IMR-90 (cell line): ENCODE measurements around the gene FBXW10B. TPM values are rescaled to one million over a fixed set of nuclear protein-coding genes. Genes with fewer than 3 reads are reported as not detected.
"Not testable (repeated sequence)": the region's sequence is repeated elsewhere in the genome, so short reads cannot be mapped to it uniquely, and the experiment has no call there.

Experiments used
- ATAC-seq: fragments of 200-7000 bp; cut with Tn5 transposase; 2 replicates; pipeline ENCODE4 v1.9.1; 2020; ENCODE audit warnings: low read depth, mild to moderate bottlenecking, moderate library complexity
- BruUV-seq: library from RNA; stranded (reverse); fragments of 400-500 nt; replicated peaks from 2 replicates; lab custom pipeline; 2021; lab: Mats Ljungman, UMichigan
- CTCF ChIA-PET: fragments of 300-600 bp; formaldehyde crosslinking; extraction: SDS; loops from one replicate; lab custom pipeline; 2021; ENCODE audit warnings: antibody characterized with exemption; lab: Yijun Ruan, JAX
- POLR2A ChIA-PET: fragments of 300-600 bp; sonication (Branson Sonifier 250); formaldehyde crosslinking; loops from one replicate; lab custom pipeline; 2022; ENCODE audit warnings: antibody characterized with exemption; ENCODE audit not compliant: unreplicated experiment; lab: Charles Lee
- DNase-seq: peaks from one replicate; pipeline ENCODE4 v3.0.0; 2013
- H2AFZ ChIP-seq: replicated peaks from 2 replicates; pipeline ENCODE3; 2013; ENCODE audit warnings: low read length, mild to moderate bottlenecking; ENCODE audit not compliant: poor library complexity
- H2AK5ac ChIP-seq: 2 replicates; pipeline ENCODE4 v1.6.1; 2013; ENCODE audit warnings: low read depth, low read length, inconsistent platforms
- H2AK9ac ChIP-seq: replicated peaks from 2 replicates; pipeline ENCODE3; 2013; ENCODE audit warnings: mild to moderate bottlenecking, low read depth, low read length, moderate library complexity; ENCODE audit not compliant: poor library complexity
- H2BK120ac ChIP-seq: 2 replicates; pipeline ENCODE4 v1.6.1; 2013; ENCODE audit warnings: low read depth, low read length, inconsistent platforms
- H2BK15ac ChIP-seq: 3 replicates; pipeline ENCODE4 v1.6.1; 2013; ENCODE audit warnings: low read depth, low read length, inconsistent platforms
- H2BK20ac ChIP-seq: 2 replicates; pipeline ENCODE4 v1.6.1; 2013; ENCODE audit warnings: low read depth, mild to moderate bottlenecking, inconsistent platforms, low read length, moderate library complexity
- H2BK5ac ChIP-seq: 2 replicates; pipeline ENCODE4 v1.6.1; 2013; ENCODE audit warnings: mild to moderate bottlenecking, low read depth, low read length, inconsistent platforms; ENCODE audit not compliant: poor library complexity, severe bottlenecking
- H3K14ac ChIP-seq: replicated peaks from 2 replicates; pipeline ENCODE4 v1.6.1; 2013; ENCODE audit warnings: low read depth, low read length, inconsistent platforms
- H3K18ac ChIP-seq: 2 replicates; pipeline ENCODE4 v1.6.1; 2013; ENCODE audit warnings: low read depth, low read length, control low read depth
- H3K23ac ChIP-seq: 2 replicates; pipeline ENCODE4 v1.6.1; 2013; ENCODE audit warnings: low read depth, low read length, inconsistent platforms
- H3K27ac ChIP-seq: 2 replicates; pipeline ENCODE4 v1.5.1; 2013; ENCODE audit warnings: mild to moderate bottlenecking, control low read depth, low read length; ENCODE audit not compliant: insufficient read depth
- H3K27me3 ChIP-seq: 2 replicates; pipeline ENCODE4 v1.6.1; 2013; ENCODE audit warnings: low read length; ENCODE audit not compliant: control insufficient read depth, insufficient read depth
- H3K36me3 ChIP-seq: 2 replicates; pipeline ENCODE4 v1.6.1; 2013; ENCODE audit warnings: low read length, mixed read lengths; ENCODE audit not compliant: control insufficient read depth, insufficient read depth
- H3K4ac ChIP-seq: 2 replicates; pipeline ENCODE4 v1.6.1; 2013; ENCODE audit warnings: low read depth, low read length, inconsistent platforms
- H3K4me1 ChIP-seq: 2 replicates; pipeline ENCODE4 v1.6.1; 2013; ENCODE audit warnings: low read length, mixed read lengths; ENCODE audit not compliant: control insufficient read depth, insufficient read depth
- H3K4me2 ChIP-seq: 2 replicates; pipeline ENCODE4 v1.6.1; 2013; ENCODE audit warnings: low read depth, mild to moderate bottlenecking, control low read depth, low read length, moderate library complexity
- H3K4me3 ChIP-seq: 2 replicates; pipeline ENCODE4 v1.5.1; 2013; ENCODE audit warnings: low read depth, mild to moderate bottlenecking, control low read depth, low read length, moderate library complexity; ENCODE audit not compliant: insufficient read depth
- H3K56ac ChIP-seq: 2 replicates; pipeline ENCODE4 v1.6.1; 2013; ENCODE audit warnings: low read length, inconsistent platforms; ENCODE audit not compliant: insufficient read depth; ENCODE audit errors: extremely low read depth
- H3K79me1 ChIP-seq, 2 experiments: 2 replicates each; pipeline ENCODE4 v1.6.1; 2013; ENCODE audit warnings: low read length in 2 of 2, inconsistent platforms in 1 of 2, low read depth in 1 of 2
- H3K9ac ChIP-seq: 2 replicates; pipeline ENCODE4 v1.6.1; 2013; ENCODE audit warnings: low read depth, low read length, control low read depth
- H3K9me1 ChIP-seq: 2 replicates; pipeline ENCODE4 v1.6.1; 2013; ENCODE audit warnings: low read length, inconsistent platforms; ENCODE audit not compliant: insufficient read depth
- H3K9me3 ChIP-seq: 2 replicates; pipeline ENCODE4 v1.6.1; 2013; ENCODE audit warnings: low read length; ENCODE audit not compliant: control insufficient read depth, insufficient read depth
- H4K20me1 ChIP-seq: 2 replicates; pipeline ENCODE4 v1.6.1; 2013; ENCODE audit warnings: low read length, inconsistent platforms; ENCODE audit not compliant: insufficient read depth
- H4K5ac ChIP-seq: 2 replicates; pipeline ENCODE4 v1.6.1; 2013; ENCODE audit warnings: mild to moderate bottlenecking, low read depth, low read length, control low read depth
- H4K8ac ChIP-seq, 2 experiments: 2 replicates each; pipeline ENCODE4 v1.6.1; 2013; ENCODE audit warnings: low read depth in 2 of 2, low read length in 2 of 2, control low read depth in 1 of 2, inconsistent platforms in 1 of 2
- H4K91ac ChIP-seq: 2 replicates; pipeline ENCODE4 v1.6.1; 2013; ENCODE audit warnings: low read depth, low read length, inconsistent platforms; ENCODE audit not compliant: insufficient read depth
- MAFK ChIP-seq: IDR thresholded peaks from 2 replicates; pipeline ENCODE4 v1.6.1; 2012; ENCODE audit warnings: low read depth, low read length, improper control_type of control experiment
- NFE2L2 ChIP-seq: fragments of 150-350 bp; IDR thresholded peaks from 2 replicates; pipeline ENCODE4 v1.6.1; 2016; ENCODE audit warnings: low read depth, mild to moderate bottlenecking, low read length
- USF2 ChIP-seq: fragments of 150-350 bp; IDR thresholded peaks from 2 replicates; pipeline ENCODE4 v1.6.1; 2017; ENCODE audit warnings: mild to moderate bottlenecking, antibody characterized with exemption, low read length, low read depth
- WGBS, 2 experiments: methylation state at CpG; one replicate each; pipeline versions ENCODE4 v1.1.5 to v1.1.7; 2013; ENCODE audit warnings: missing lambda C conversion rate in 2 of 2; ENCODE audit not compliant: insufficient read length in 1 of 2; ENCODE audit errors: extremely low coverage in 2 of 2; 5-methylcytosine and 5-hydroxymethylcytosine counted together
- dilution Hi-C: fragments of 300-500 bp; cut with HindIII; formaldehyde crosslinking; loops from one replicate; pipeline ENCODE4 v1.14.3; 2018; ENCODE audit warnings: low sequenced_read_pairs; ENCODE audit not compliant: unreplicated experiment
- in situ Hi-C: fragments of 300-500 bp; cut with MboI; formaldehyde crosslinking; loops from 3 replicates; pipeline ENCODE4 v1.14.3; 2019; ENCODE audit warnings: low sequenced_read_pairs, inconsistent platforms, mixed read lengths
- intact Hi-C: fragments of 100-400 bp; cut with micrococcal nuclease; formaldehyde crosslinking; loops from 2 replicates; pipeline ENCODE4 v1.10.0; 2022
- polyA plus RNA-seq, 3 experiments: library from polyadenylated mRNA; depleted of rRNA; stranded (reverse); fragments of >200 nt; gene quantifications; 2 replicates each; pipeline ENCODE4 v1.2.3, GENCODE V29; 2012; ENCODE audit warnings: low replicate concordance in 1 of 3
- total RNA-seq: library from RNA; depleted of rRNA; stranded (reverse); fragments of >200 nt; gene quantifications from 2 replicates; pipeline ENCODE4 v1.2.3, GENCODE V29; 2012

FBXW10B gene
- total and polyA plus RNA-seq, 2 of the 4 experiments (the other 2 are of a cell fraction) = under 0.01 to 0.43 TPM

GRCh38 chr17:15648386-15648785 lies 28.9 kb upstream of the FBXW10B start:
- no peak overlapping the region for H3K9ac ChIP-seq
- POLR2A ChIA-PET = no interaction called here
- H3K4ac ChIP-seq = peak overlapping the region; percentile 62
- H2BK20ac ChIP-seq = peak overlapping the region; percentile 21; the same call in 1 of the 2 replicates
- H3K14ac ChIP-seq = peak overlapping the region; percentile 80; the same call in 1 of the 2 replicates
- peak overlapping the region; percentile 42 for H2AK9ac ChIP-seq
- H3K27me3 ChIP-seq = no peaks in the 10 kb centered on the region
- no peak overlapping the region for H3K18ac ChIP-seq
- no peak overlapping the region for H4K91ac ChIP-seq
- no peak for DNase-seq
- peaks cover 18% of the 10 kb centered on the region for H3K4me1 ChIP-seq
- peaks cover 4% of the 10 kb centered on the region; the same call in 1 of the 2 replicates for H3K9me1 ChIP-seq
- H3K4me2 ChIP-seq = peak overlapping the region; percentile 53; the same call in 1 of the 2 replicates
- H3K23ac ChIP-seq = peak overlapping the region; percentile 66
- CTCF ChIA-PET = no interaction called here
- H2BK5ac ChIP-seq = no peak overlapping the region
- no peak overlapping the region for H3K56ac ChIP-seq
- no peak overlapping the region for H3K27ac ChIP-seq
- H2BK120ac ChIP-seq = peak overlapping the region; percentile 16; the same call in 1 of the 2 replicates
- peak overlapping the region; percentile 34 for H2AFZ ChIP-seq
- H4K20me1 ChIP-seq = no peaks in the 10 kb centered on the region
- peak overlapping the region; percentile 49; the same call in 1 of the 2 replicates for H2AK5ac ChIP-seq
- no peak overlapping the region; the same call in 1 of the 2 replicates for H4K5ac ChIP-seq
- WGBS, 2 experiments = 59% methylated on average over 3 of the region's 5 CpGs; no CpG with 5 or more reads in 1 of the 2 experiments
- intact Hi-C loops (no loop called here), in situ Hi-C loops (no loop called here), dilution Hi-C loops (no loop called here)
- H3K4me3 ChIP-seq = no peak overlapping the region
- peak overlapping the region; percentile 67; the same call in 1 of the 3 replicates for H2BK15ac ChIP-seq
- peaks cover 9 to 37% of the 10 kb centered on the region in 2 experiments for H3K79me1 ChIP-seq
- no peaks in the 10 kb centered on the region for H3K36me3 ChIP-seq
- peak overlapping the region in 1 of 2 experiments; percentile 28; a peak in 1 of 4 replicates for H4K8ac ChIP-seq
- no peak for ATAC-seq
- no peaks in the 10 kb centered on the region for H3K9me3 ChIP-seq
- BruUV-seq = no TSS peak
- TF ChIP-seq NFE2L2 = no peak
- no peak for TF ChIP-seq MAFK
- no peak for TF ChIP-seq USF2

GRCh38 chr17:15645942-15646312 lies 26.4 kb upstream of the FBXW10B start:
- Histone ChIP-seq H3K79me1 (peaks cover 9 to 34% of the 10 kb centered on the region in 2 experiments), H3K27ac (peak overlapping the region; percentile 59), H3K9ac (peak overlapping the region; percentile 19; the same call in 1 of the 2 replicates), H2BK5ac (peak overlapping the region; percentile 82), H2BK120ac (peak overlapping the region; percentile 61; the same call in 1 of the 2 replicates), H3K18ac (peak overlapping the region; percentile 76), H4K5ac (peak overlapping the region; percentile 64; the same call in 1 of the 2 replicates), H2BK20ac (peak overlapping the region; percentile 45; the same call in 1 of the 2 replicates), H3K4me2 (peak overlapping the region; percentile 3; the same call in 1 of the 2 replicates), H3K4ac (peak overlapping the region; percentile 95), H2AK5ac (peak overlapping the region; percentile 87), H4K8ac (peak overlapping the region; percentile 63 to 86; a peak in 3 of 4 replicates), H2BK15ac (peak overlapping the region; percentile 84; the same call in 1 of the 3 replicates), H4K91ac (peak overlapping the region; percentile 84), H3K23ac (peak overlapping the region; percentile 38; the same call in 1 of the 2 replicates), H3K14ac (peak overlapping the region; percentile 71; the same call in 1 of the 2 replicates), H3K4me1 (peaks cover 18% of the 10 kb centered on the region)
- BruUV-seq, H2AFZ ChIP-seq, H3K36me3 ChIP-seq, H3K4me3 ChIP-seq, H3K9me1 ChIP-seq, dilution Hi-C loops, H4K20me1 ChIP-seq, H3K9me3 ChIP-seq, intact Hi-C loops, H3K56ac ChIP-seq, H2AK9ac ChIP-seq, H3K27me3 ChIP-seq, in situ Hi-C loops, POLR2A ChIA-PET: not testable (repeated sequence)
- ATAC-seq = peak; percentile 30
- CTCF ChIA-PET = interaction anchor here (0.6 to 0.7 kb wide), 2 partner anchors 475 to 718 kb away, joined by 3 read pairs; no protein-coding TSS in a partner anchor
- WGBS, 2 experiments = no CpG with 5 or more reads among the region's 5 CpGs
- DNase-seq = peak; percentile 55
